HL-60 (cell line): ENCODE results near the gene NLRP6.
A peak's percentile ranks its signal among the peaks of the same experiment; 100 is the strongest.

Experiments
- DNase-seq, 2 experiments: peaks; one replicate each; pipeline ENCODE4 v3.0.0-alpha.2; 2010 to 2020; ENCODE audit warnings: low read depth in 1 of 2, low spot score in 1 of 2
- H3K27ac ChIP-seq: fragments of 250-450 bp; sonication (Bioruptor Pico); replicated peaks from 2 replicates; pipeline ENCODE4 v1.5.1; 2020; ENCODE audit warnings: mild to moderate bottlenecking, moderate library complexity
- H3K27me3 ChIP-seq: fragments of 250-450 bp; sonication (Bioruptor Pico); 2 replicates; pipeline ENCODE4 v1.5.1; 2021; ENCODE audit warnings: mild to moderate bottlenecking, moderate library complexity; ENCODE audit not compliant: insufficient read depth, poor library complexity, severe bottlenecking
- H3K4me3 ChIP-seq: replicated peaks from 2 replicates; pipeline ENCODE4 v1.5.1; 2011; ENCODE audit warnings: mild to moderate bottlenecking, control low read depth, low read length; ENCODE audit not compliant: insufficient read depth
- CTCF ChIP-seq: IDR thresholded peaks from one replicate; pipeline ENCODE4 v1.5.1; 2011; ENCODE audit warnings: low read length, control low read depth, inconsistent platforms; ENCODE audit not compliant: insufficient read depth
- GABPA ChIP-seq: IDR thresholded peaks from 2 replicates; pipeline ENCODE4 v1.6.1; 2012; ENCODE audit warnings: low read depth
- POLR2AphosphoS5 ChIP-seq: IDR thresholded peaks from 2 replicates; pipeline ENCODE4 v1.6.1; 2012; ENCODE audit warnings: low read depth
- REST ChIP-seq: IDR thresholded peaks from 2 replicates; pipeline ENCODE4 v1.6.1; 2012; ENCODE audit warnings: low read depth; ENCODE audit not compliant: insufficient replicate concordance
- SPI1 ChIP-seq: IDR thresholded peaks from 2 replicates; pipeline ENCODE4 v1.6.1; 2012; ENCODE audit warnings: low read depth, mild to moderate bottlenecking, borderline replicate concordance

Gene NLRP6

GRCh38 chr11:330307-330693 lies 52.1 kb downstream of the NLRP6 start:
- no peak overlapping the region for H3K27ac ChIP-seq
- DNase-seq = no peak
- no peak overlapping the region for H3K4me3 ChIP-seq
- TF ChIP-seq SPI1 (no peak), CTCF (no peak), GABPA (no peak), POLR2AphosphoS5 (no peak), REST (no peak)
- H3K27me3 ChIP-seq = peaks cover 4% of the 10 kb centered on the region

- TF ChIP-seq GABPA = no peak
- TF ChIP-seq CTCF = no peak
- no peak for TF ChIP-seq SPI1
- TF ChIP-seq POLR2AphosphoS5 = no peak
- TF ChIP-seq REST = no peak
- Histone ChIP-seq H3K27ac (no peak overlapping the region), H3K4me3 (no peak overlapping the region), H3K27me3 (peaks cover 4% of the 10 kb centered on the region)
- peak in 1 of 2 experiments; percentile 50 for DNase-seq
Observed at GRCh38 chr11:330694-331357, 52.6 kb downstream of the NLRP6 start.

- Histone ChIP-seq H3K27ac (no peak overlapping the region), H3K4me3 (no peak overlapping the region)
Observed at GRCh38 chr11:331358-332060, 53.3 kb downstream of the NLRP6 start.

More at GRCh38 chr11:331358-332060, 53.3 kb downstream of the NLRP6 start:
- TF ChIP-seq CTCF = no peak
- peaks cover 4% of the 10 kb centered on the region for H3K27me3 ChIP-seq
- no peak for DNase-seq
